ENCODE data around the gene RPRML.
"Not testable (repeated sequence)": the region's sequence is repeated elsewhere in the genome, so short reads cannot be mapped to it uniquely, and the experiment has no call there.

Gene RPRML

DNA sequence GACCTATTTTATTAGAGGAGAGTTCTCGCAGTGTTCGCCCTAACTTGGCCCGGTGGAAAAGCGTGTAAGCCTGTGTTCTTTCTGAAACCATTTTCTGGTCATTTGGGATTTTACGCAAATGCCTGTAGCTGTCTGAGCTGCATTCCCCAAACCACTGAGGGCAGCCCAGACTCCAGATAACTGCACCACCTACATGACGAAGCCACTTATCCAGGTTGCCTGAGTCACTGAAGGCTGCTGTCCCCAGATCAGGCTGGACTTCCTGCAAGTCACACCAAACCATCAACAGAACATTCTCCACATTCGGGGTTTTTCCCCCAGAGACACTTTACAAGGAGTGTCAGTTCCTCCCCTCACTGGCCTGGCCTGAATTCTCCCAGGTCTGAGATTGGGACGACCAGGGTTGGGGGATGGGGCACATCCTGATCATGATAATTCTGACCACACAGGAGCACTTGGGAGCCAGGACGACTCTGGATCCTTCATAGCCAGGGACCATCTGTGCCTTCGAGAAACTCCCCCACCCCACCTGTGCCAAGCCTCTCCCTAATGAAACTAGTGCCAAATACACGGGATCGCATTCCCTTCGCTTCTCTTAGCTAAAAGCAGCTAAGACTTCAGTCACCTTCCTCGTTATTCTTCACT, 2.3 kb downstream of the RPRML start:
- no peak for DNase-seq (ENCODE audit: low read depth)

DNA sequence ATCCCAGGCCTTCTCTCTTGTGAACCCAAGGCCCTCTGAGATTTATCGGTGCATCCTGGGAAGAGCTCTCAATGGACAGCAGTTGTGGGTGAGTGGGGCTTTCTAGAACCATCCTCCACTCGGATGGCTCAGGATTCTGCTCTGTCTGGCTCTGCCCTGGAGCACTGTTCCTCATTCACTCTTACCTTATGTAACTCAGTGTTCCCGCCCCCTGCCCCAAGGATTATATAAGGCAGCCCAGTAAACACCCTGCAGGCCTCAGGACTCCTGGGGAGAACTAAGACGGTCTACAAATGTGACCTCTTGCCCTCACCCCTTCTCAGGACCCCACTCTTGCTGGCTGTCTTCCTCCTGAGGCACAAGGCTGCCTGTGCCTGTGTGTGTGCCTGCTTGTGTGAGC, 3.8 kb downstream of the RPRML start:
- DNase-seq (ENCODE audit: low read depth), result no peak

DNA sequence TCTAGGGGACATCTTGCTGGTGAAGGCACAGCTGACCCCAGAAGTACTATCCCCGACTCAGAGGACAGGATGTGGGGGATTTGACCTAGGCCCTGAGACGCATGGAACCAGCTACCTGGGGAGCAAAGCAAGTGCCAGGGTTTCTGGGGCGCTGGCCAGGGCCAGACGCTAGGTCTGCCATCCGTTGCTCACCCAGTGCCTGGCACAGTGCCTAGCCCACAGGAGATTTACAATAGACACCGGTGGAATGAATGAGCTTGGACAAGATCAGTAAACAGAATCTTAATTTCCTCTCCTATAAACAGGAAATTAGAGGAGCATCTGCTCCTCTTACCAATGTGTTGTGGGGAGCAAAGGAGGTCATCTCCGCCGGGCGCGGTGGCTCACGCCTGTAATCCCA, 5.0 kb downstream of the RPRML start:
- no peak for DNase-seq (ENCODE audit: low read depth)

DNA sequence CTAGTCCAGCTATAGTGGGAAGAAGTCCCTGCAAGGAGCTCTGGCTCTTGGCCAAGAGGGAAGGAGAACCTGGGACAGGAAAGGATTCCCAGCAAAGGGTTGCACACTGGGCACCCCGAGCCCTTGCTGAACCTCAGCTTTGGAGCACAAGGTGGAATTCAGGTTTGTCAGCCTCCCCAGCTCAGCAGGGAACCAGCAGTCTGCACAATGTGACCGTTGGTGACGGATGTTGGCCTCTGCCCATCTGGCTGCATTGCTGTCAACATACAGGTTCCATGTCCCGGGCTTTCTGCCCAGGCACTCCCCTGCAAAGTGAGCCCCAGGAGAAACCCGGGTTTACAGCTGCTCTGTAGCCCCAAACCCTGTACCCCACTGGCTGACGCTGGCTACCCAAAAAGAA, 6.7 kb downstream of the RPRML start:
- no peak for DNase-seq (ENCODE audit: low read depth)

DNA sequence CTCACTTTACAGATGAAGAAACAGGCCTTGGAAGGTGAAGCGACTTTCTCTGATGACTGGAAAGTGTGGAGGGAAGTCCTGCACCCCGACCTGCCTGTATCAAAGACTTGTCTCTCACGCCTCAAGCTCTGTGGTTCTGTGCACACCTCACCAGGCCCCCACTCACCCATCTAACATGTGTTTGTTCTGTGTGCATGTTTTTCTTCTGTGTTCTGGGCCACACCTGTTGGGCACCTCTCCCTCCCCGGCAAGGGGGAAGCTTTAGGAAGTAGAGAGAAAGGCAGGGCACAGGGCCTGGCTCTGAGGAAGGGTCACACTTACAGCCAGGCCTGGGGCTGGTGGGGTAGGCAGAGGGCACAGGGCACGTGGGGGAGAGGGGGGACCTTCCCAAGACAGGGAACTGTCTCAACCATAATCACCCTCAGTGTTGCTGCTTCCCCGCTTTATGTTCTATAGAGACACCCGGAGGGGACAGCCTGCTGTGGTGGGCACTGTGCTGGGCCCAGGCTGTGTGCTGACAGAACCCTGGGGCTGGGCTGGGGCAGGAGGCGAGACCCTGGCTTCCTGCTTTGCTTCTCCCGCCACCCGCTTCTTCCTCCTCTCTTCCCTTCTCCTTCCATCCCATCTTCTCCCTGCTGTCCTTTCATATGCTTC, 7.3 kb downstream of the RPRML start:
- DNase-seq (ENCODE audit: low read depth), result no peak

DNA sequence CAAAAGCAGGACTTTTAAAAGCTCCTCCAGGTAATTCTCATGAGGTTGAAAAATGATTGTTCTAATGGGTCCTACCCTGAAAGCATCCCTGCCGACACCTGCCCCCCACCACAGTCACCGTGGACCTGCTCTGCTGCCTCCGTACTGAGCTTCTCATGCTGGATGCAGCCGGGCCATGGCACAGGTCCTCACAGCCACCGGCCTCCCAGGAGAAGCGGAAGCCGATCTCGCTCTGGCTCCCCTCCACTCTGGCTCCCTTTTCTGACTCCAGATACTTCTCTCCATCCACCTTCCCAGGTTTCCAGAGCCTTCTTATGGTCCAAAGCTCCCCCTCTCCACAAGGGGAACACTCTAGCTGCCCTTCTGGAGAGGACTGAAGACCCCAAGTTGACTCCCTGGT, 10.2 kb downstream of the RPRML start:
- DNase-seq (ENCODE audit: low read depth), result no peak

DNA sequence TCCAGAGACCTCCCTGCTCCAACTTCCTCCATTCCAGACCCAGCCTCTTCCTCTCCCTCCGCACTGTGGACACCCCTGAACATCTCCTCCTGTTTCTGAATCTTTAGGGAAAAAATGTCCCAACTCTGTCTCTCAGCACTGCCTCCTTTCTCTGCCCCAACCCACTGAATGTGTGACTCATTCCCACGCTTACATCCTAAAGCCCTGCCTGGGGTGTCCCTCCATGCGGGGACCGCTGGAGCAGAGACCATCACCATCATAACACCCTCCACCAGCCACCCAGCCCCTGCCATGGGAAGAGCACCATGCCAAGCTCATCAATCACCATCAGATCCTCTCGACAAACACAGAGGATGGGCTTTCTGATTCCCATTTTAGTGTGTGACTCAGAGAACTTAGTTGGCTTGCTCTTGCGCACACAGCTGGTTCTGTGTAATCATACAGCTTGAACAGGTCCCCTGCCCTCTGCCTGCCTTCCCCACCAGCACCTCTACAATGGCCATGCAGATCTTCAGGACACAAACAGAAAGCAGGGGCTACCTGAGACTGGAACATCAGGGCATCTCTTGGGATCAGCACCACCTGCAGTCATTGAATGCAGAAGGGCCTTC, 10.7 kb downstream of the RPRML start:
- no peak for DNase-seq (ENCODE audit: low read depth)

DNA sequence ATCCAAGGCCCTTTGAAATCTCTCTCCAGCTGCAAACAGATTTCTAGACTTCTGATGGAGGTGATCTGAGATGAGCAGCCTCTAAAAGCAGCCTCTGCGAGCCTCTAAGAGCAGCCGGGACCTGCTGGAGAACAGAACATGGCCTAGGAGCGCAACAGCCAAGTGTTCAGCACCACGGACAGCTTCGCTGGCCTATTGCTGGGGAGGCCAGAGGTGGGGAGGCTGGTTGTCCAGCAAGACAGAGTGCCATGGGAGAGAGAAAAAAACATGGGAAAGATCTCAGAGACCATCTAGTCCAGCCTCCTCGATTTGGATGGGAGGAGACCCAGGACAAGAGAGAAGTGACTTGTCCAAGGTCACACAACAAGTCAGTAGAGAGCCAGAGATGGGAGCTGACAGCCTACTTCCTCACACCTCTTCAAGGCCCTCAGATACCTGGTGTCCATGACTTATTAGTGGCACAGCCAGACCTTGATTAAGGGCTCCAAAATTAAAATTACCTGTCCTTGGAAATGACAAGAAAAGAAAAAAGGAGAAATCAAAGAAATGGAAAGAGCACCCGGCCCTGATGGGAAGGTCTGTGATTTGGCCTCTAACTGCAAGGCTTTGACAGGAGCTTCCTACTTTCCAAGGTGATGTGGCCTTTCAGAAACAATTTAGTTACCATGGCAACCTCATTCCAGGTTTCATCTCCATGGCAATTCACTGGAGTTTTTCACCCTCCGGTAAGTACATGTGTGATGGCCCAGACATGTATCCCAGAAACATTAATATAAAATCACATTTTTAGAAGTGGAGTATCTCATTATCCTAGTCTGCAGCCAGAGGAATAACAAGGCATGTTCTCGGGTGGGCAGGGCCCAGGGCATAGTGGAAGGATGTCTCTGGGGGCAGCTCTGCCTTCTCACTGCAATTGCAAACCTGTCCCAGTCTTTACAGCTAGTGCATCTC, 14.5 kb downstream of the RPRML start:
- DNase-seq (ENCODE audit: low read depth), result no peak

DNA sequence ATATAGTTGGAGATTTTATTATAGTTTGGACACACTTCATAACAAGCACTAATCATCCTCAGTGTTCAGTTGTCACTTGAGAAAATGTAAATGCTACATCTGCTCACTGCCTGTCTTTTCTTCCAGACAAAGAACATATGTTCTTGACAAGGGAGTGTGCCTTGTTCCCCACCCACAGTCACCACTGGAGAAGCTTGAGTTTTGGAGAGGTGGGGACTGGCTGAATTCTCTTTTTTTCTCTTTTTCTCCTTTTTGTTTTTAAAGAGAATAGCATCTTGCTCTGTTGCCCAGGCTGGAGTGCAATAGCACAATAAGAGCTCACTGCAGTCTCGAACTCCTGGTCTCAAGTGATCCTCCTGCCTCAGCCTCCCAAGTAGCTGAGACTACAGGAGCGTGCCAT, 15.5 kb downstream of the RPRML start:
- no peak for DNase-seq (ENCODE audit: low read depth)

DNA sequence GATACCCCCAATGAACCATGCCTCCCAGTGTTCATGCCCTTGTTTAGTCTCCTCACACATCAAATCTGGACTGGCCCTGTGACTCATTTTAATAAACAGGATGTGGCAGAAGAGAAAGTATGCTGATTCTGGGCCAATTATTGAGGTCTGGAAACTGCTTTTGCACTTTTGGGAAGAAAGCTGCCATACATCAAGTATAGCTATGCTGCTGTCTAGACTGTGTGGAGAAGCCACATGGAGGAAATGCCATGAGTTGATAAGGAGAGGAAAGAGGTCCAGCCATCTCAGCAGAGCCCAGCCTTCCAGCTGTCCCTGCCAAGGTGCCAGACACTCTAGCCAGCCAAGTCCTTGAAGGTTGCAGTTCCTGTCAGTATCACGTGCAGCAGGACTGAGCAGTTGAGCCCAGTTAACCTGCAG, 16.7 kb downstream of the RPRML start:
- DNase-seq (ENCODE audit: low read depth), result no peak

DNA sequence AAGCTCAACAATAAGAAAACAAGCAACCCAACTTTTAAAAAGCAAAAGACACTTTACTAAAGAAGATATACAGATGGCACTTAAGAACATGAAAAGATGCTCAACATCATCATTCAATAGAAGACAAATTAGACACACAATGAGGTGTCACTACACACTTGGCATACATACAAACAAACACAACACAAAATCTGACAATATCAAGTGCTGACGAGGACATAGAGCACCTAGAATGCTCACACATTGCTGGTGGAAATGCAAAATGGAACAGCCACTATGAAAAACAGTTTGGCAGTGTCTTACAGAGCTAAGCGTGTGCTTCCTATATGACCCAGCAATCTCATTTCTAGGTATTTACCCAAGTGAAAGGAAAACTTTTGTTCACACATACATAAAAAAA, 18.9 kb downstream of the RPRML start:
- DNase-seq (ENCODE audit: low read depth), result no peak

DNA sequence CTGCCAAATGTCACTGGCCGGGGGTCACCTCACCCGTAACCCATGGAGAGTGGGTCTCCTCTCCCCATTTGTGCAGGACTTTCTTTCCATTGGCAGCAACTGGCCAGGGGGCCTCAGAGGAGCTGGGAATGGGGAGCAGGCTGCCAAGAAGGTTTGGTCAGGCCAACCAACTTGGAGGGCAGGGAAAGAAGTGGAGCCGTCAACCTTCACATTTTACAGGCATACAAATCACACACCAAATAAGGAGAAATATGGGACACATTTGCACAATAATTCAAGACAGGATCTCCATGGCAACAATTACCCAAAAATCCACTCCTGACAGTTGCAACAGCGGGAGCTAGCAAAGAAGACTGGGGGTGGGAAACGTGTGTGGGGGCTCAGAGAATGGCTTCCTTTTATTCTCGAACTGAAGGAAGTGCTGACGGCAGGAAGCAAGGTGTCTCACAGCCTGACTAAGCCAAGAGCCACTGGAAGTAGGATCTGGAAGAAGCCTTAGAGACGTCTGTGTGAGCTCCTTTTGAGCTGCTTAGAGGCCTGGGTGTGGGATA, 20.9 kb downstream of the RPRML start:
- no peak for DNase-seq (ENCODE audit: low read depth)

DNA sequence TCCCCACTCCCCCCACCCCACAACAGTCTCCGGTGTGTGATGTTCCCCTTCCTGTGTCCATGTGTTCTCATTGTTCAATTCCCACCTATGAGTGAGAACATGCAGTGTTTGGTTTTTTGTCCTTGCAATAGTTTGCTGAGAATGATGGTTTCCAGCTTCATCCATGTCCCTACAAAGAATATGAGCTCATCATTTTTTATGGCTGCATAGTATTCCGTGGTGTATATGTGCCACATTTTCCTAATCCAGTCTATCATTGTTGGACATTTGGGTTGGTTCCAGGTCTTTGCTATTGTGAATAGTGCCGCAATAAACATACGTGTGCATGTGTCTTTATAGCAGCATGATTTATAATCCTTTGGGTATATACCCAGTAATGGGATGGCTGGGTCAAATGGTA, 25.9 kb downstream of the RPRML start:
- not testable (repeated sequence) for DNase-seq (ENCODE audit: low read depth)

DNA sequence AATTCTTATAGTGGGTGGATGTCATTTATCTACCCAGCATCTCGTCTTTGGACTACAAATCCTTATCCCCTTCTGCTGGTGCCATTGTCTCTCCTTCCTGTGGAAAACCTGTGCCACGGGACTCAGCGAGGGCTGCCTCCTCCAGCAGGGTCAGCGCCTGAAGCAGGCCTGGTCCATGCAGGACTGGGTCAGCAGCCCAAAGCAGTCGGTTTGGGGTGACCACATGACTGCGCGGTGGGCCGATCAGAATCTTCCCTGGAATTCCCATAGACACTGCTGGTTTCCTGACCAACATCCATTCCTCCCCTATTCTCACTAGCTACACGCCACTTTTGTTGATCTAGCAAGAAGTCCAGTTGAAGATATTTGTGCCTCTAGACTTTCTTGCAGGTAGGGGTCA, 26.9 kb downstream of the RPRML start:
- no peak for DNase-seq (ENCODE audit: low read depth)

DNA sequence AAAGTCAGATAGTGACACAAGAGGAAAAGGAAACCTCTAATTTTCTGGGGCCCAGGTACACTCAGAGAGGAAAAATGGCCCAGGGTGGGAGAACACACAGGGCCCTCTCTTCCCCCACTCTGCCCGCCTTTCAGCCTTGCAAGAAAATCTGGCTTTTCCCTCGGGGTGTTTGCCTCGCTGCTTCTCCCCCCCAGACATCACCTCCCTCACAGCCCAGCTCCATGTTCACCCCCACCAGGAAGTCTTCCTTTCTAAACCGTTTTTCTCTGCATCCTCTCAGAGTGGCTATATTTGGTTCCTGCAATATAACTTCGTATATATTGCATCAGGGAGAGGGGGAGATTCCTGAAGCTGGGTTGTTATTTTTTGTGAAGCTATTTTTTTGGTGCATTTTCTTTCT, 27.3 kb downstream of the RPRML start:
- no peak for DNase-seq (ENCODE audit: low read depth)

DNA sequence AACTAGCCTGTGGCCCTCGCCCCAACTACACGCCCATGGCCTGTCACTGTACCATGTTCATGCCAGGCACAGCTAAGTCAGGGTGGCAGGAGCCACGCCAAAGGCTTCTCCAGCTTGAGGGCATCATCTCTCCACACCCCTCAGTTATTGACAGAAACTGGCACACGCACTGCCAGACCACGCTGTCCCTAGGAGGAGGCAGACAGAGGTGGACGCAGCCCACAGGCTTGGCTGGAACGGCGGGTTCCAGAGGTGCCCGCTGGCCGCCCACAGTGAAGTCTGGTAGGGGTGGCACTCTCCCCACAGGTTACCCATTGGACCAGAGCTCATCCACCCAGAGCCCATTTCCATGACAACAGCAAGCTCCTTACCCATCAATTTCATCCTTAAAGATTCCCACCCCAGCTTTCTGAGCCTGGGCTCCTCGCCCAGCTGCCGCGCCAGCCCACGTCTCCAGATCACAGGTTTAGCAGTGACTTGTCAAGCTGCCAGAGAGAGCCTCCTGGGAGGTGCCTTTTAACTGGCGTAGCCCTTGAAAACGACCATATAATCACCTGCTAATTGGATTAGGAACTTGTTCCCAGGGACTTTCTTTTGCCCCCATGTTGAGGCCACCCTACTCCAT, 27.9 kb downstream of the RPRML start:
- no peak for DNase-seq (ENCODE audit: low read depth)

DNA sequence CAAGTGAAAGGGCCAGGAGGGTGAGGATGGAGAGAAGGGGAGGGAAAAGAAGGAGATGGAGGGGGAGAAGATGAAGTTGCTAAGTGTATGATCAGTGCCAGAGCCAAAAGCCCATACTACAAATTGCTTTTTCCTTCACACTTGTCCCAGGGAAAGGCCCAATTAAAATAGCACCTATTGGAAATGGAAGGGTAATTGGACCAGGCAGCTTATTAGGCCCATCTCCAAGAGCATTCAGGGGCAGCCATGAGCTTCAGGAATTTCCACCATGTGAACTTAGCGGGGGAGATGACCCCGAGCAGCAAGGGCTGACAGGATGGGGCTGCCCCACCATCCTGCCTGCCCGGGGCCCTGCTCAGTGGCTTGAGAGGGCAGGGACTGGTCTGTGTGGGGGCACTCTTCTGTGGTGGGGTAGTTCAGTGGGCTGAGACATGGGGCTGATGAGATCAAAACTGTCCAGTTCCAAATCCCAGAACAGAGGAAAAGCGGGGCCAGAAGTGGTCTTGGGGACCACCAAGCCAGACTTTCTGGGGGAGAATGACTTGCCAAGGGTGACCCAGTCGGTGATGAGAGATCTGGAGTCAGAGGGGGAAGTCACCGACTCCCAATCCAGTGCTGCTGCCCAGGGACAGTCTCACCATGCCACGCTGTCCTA, 28.6 kb downstream of the RPRML start:
- DNase-seq (ENCODE audit: low read depth), result no peak

DNA sequence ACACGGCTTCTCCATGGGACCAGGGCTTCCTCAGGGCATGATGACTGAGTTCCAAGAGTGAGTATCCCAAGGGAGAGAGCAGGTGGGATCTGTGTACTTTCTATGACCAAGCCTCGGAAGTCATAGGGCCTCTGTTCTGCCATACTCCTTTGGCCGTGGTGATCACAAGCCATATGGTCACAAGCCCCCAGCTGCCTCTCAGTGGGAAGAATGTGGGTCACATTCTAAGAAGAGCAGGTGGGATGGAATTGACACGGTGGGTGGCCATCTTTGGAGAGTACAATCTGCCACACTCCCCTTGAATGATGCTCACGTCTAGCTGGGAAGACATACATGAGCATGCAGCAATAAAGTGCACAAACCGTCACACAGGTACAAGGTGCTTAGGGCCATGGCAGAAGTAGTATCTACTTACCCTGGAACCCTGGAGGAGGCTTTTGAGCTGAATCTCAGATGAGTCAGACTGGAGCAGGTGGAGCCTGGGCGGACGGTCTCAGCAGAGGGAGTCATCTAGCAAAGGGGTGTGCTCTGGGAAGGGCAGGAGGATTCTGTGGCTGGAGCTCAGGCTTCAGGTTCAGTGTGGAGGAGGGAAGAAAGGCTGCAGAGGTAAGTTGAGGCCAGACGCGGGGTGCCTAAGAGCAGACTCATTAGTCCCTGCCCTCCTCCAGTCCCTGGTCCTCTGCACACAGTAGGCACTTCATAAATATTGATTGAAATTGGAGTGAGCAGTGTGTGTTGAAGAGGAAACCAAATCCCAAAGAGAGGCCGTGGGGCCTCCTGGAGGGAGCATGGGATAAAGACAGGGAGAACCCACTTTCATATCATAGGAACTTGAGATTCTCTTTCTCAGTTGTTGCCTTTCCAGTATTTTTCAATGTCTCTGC, 29.5 kb downstream of the RPRML start:
- DNase-seq (ENCODE audit: low read depth), result no peak

DNA sequence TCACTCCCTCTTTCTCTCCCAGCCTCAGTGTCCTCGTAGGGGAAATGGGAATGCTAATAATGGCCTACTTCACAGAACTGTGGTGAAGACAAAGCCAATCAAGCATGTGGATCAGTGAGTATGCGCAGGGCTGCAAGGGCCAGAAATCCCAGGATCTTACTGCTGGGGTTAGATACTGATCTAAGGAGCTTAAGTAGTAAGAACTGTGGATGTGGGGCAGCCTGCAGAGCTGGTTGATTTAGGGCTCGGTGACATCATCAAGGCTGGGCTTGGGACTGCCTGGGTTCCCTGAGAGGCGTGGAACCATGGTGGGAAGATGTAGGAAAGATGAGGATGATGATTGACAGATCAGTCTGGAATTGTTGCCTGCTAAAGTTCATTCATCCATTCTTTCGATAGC, 30.5 kb downstream of the RPRML start:
- no peak for DNase-seq (ENCODE audit: low read depth)

DNA sequence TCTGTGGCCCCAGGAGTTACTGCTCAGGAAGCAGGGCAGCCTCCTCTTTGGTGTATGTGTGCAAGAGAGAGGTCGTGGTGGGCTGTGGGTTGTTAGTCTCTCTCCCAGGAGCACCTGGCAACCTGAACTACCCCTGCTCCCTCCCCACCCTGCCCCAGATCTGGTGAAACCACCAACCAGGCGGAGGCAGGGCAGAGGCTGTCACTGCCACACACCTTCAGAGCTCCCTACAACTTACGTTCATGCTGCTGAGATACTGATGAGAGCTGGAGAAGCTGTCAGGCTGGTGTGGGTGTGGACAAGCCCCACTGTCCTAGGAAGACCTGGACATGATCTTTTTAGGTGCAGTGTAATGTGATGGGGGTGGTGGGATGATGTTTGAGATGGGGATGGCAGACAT, 31.8 kb downstream of the RPRML start:
- DNase-seq (ENCODE audit: low read depth), result no peak
